Activated CD4-positive, alpha-beta T cell treated with anti-CD3 and anti-CD28 coated beads, Interleukin-2, amount 10 ng/mL, durations not matched to agents 7 days and 5 days (primary cell): ENCODE measurements around the gene COL8A2. TPM values are rescaled to one million over a fixed set of nuclear protein-coding genes. Genes with fewer than 3 reads are reported as not detected.

Experiments
- CTCF ChIA-PET: fragments of 350-600 bp; sonication (Branson Sonifier 250); formaldehyde crosslinking; loops from one replicate; lab custom pipeline; 2021; ENCODE audit warnings: antibody characterized with exemption; lab: Charles Lee
- POLR2A ChIA-PET: fragments of 350-600 bp; sonication (Branson Sonifier 250); formaldehyde crosslinking; loops from one replicate; lab custom pipeline; 2021; ENCODE audit warnings: antibody characterized with exemption; lab: Charles Lee
- DNase-seq: peaks from one replicate; pipeline ENCODE4 v3.0.0-alpha.2; 2020
- H3K27ac Mint-ChIP-seq: one replicate; pipeline ENCODE4 v1.8.0; 2021; ENCODE audit warnings: mild to moderate bottlenecking, moderate library complexity, mixed read lengths
- H3K27me3 Mint-ChIP-seq: one replicate; pipeline ENCODE4 v1.8.0; 2021; ENCODE audit warnings: mixed read lengths
- H3K36me3 Mint-ChIP-seq: one replicate; pipeline ENCODE4 v1.8.0; 2021; ENCODE audit warnings: low read depth, mixed read lengths
- H3K4me1 Mint-ChIP-seq: one replicate; pipeline ENCODE4 v1.8.0; 2021; ENCODE audit warnings: mixed read lengths
- H3K4me3 Mint-ChIP-seq: one replicate; pipeline ENCODE4 v1.8.0; 2021; ENCODE audit warnings: mild to moderate bottlenecking, moderate library complexity, mixed read lengths
- H3K9me3 Mint-ChIP-seq: one replicate; pipeline ENCODE4 v1.8.0; 2021; ENCODE audit warnings: mixed read lengths
- total RNA-seq, 2 experiments: library from RNA; stranded (reverse); gene quantifications; one replicate each; pipeline ENCODE4 v1.2.3, GENCODE V29; 2021

COL8A2 gene
- total RNA-seq, 2 experiments from 2014 or later, result not detected

DNA sequence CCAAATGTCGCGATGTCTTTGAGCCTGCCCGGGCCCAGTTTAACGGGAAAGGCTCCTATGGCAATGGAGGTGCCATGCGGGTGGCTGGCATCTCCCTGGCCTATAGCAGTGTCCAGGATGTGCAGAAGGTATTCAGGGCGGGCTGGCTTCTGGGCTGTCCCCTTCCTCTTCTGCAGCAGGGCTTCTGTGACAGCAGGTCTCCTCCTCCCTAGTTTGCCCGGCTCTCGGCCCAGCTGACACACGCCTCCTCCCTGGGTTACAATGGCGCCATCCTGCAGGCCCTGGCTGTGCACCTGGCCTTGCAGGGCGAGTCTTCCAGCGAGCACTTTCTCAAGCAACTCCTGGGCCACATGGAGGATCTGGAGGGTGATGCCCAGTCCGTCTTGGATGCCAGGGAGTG lies 33.3 kb downstream of the COL8A2 start:
- Mint-ChIP-seq H3K36me3 (peaks cover 17% of the 10 kb centered on the region), H3K27ac (no peak overlapping the region), H3K27me3 (no peaks in the 10 kb centered on the region), H3K4me3 (no peak overlapping the region), H3K4me1 (peaks cover 16% of the 10 kb centered on the region), H3K9me3 (no peaks in the 10 kb centered on the region)
- CTCF ChIA-PET, result no interaction called here
- DNase-seq, result no peak
- POLR2A ChIA-PET, result no interaction called here

DNA sequence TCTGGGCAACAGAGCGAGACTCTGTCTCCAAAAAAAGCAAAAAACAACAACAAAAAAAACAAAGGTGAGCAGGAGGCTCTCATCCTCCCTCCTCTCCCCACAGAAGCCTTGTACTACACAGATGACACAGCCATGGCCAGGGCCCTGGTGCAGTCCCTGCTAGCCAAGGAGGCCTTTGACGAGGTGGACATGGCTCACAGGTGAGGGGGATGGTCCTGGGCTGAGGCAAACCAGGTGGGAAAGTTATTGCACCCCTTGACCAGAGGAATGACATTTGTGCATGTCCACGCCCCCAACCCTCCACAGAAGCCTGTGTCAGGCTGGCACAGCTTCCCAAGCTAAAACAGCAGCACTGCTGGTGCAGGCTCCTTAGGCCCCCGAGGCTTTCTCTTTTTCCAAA lies 33.9 kb downstream of the COL8A2 start:
- no peak overlapping the region for H3K4me3 Mint-ChIP-seq
- no peak overlapping the region for H3K27ac Mint-ChIP-seq
- DNase-seq, result no peak
- ChIA-PET CTCF (no interaction called here), POLR2A (no interaction called here)
- no peaks in the 10 kb centered on the region for H3K27me3 Mint-ChIP-seq
- H3K9me3 Mint-ChIP-seq, result no peaks in the 10 kb centered on the region
- peaks cover 17% of the 10 kb centered on the region for H3K36me3 Mint-ChIP-seq
- H3K4me1 Mint-ChIP-seq, result peaks cover 16% of the 10 kb centered on the region

DNA sequence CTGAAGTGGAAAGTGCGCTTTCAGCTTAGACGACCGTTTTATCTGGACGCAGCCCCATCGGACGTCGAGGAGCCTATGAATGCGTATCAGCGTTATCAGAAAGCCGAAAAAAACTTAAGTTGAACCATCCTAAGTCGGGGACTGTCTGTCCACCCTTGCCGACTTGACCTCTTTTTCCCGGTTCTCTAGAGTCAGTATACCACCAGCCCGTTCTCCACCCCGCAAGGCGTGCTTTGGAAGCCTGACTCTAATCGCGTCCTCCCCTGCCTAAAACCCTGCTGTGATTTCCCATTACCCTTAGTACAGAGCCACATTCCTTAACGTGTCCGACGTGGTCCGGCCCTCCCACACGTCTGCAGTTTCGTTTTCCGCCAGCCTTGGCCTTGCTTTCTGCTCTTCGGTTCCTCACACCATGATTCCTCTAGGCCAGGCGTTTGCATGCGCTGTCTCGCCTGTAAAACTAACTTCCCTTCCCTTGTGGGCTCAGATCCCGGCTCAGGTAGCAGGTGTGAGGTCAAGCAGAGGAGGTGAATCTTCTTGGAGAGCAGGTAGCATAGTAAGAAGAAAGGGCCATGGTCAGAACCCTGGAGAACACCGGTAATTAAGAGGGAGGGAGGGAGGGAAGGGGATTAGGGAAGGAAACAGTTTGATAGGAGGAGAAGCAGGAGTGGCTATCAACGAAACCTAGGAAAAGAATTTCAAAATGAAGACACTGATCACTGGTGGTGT lies 35.5 kb downstream of the COL8A2 start:
- peaks cover 17% of the 10 kb centered on the region for H3K36me3 Mint-ChIP-seq
- H3K9me3 Mint-ChIP-seq, result no peaks in the 10 kb centered on the region
- ChIA-PET POLR2A (no interaction called here), CTCF (interaction anchor here (0.6 to 0.8 kb wide), 3 partner anchors 15 to 60 kb away, joined by 3 read pairs; partner anchors contain the start of gene TRAPPC3)
- peaks cover 16% of the 10 kb centered on the region for H3K4me1 Mint-ChIP-seq
- peak overlapping the region; percentile 89 for H3K4me3 Mint-ChIP-seq
- peaks cover 6% of the 10 kb centered on the region for H3K27me3 Mint-ChIP-seq
- H3K27ac Mint-ChIP-seq, result peak overlapping the region; percentile 87
- DNase-seq, result peak; percentile 41

DNA sequence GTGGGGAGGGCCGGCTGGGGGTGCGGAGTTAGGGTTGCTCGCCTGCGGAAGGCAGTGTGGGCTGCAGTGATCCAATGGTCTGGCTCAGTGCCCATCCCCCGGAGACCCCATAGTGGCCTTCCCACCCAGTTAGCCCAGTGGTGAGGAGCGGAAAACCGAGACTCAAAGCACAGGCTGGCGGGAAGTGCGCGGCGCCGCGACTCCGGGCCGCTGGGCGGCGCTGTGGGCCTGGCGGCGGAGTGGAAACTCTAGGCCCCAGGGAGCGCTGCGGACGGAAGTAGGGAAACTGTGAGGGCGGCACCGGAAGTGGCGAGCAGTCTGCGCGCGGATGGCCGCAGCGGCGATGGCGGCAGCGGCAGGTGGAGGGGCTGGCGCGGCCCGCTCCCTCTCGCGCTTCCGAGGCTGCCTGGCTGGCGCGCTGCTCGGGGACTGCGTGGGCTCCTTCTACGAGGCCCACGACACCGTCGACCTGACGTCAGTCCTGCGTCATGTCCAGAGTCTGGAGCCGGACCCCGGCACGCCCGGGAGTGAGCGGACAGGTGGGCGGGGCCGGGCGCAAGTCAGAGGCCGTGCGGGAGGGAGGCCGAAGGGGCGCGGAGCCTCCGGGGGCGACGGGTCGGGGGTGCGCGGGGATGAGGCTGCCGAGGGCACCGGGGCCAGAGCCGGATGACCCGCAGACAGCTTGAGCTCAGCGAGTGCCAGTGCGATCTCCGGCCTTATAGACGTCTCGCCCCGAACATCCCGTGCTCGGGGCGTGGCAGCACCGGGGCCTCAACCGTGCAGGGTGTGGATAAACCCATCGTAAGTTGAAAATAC lies 36.2 kb downstream of the COL8A2 start, which contains the start of gene ADPRS:
TSS of gene ADPRS (plus strand) at position 316 of the 816 bp plus-strand sequence. CDS start at position 329, 13 bp downstream.
- Mint-ChIP-seq H3K27ac (peak within 1 kb of the TSS; percentile 87), H3K9me3 (no peaks in the 10 kb centered on the region), H3K4me3 (peak within 1 kb of the TSS; percentile 89), H3K27me3 (peaks cover 9% of the 10 kb centered on the region), H3K36me3 (peaks cover 17% of the 10 kb centered on the region), H3K4me1 (peaks cover 18% of the 10 kb centered on the region)
- ChIA-PET POLR2A (no interaction called here), CTCF (interaction anchor here (0.6 to 0.8 kb wide), 3 partner anchors 16 to 60 kb away, joined by 3 read pairs; partner anchors contain the start of gene TRAPPC3)
- peak; percentile 92 for DNase-seq

DNA sequence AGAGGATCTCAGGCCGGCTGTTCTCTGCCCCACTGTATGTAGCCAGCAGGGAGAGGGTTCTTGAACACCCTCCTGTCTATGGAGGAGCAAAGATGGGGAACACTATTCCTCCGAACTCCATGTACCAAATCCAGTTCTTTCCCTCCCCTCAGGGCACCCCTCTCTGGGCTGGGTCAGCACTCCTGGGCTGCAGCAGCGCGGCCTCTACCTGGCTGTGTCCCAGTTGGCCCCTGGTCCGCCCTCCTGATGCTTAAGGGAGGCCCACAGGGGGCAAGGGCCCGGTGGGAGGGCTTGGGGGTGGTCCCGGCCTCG lies 36.8 kb downstream of the COL8A2 start:
- peaks cover 13% of the 10 kb centered on the region for H3K27me3 Mint-ChIP-seq
- peak overlapping the region; percentile 87 for H3K27ac Mint-ChIP-seq
- no peak for DNase-seq
- peaks cover 18% of the 10 kb centered on the region for H3K4me1 Mint-ChIP-seq
- POLR2A ChIA-PET, result no interaction called here
- H3K4me3 Mint-ChIP-seq, result peak overlapping the region; percentile 89
- H3K9me3 Mint-ChIP-seq, result no peaks in the 10 kb centered on the region
- H3K36me3 Mint-ChIP-seq, result peaks cover 13% of the 10 kb centered on the region
- CTCF ChIA-PET, result no interaction called here

DNA sequence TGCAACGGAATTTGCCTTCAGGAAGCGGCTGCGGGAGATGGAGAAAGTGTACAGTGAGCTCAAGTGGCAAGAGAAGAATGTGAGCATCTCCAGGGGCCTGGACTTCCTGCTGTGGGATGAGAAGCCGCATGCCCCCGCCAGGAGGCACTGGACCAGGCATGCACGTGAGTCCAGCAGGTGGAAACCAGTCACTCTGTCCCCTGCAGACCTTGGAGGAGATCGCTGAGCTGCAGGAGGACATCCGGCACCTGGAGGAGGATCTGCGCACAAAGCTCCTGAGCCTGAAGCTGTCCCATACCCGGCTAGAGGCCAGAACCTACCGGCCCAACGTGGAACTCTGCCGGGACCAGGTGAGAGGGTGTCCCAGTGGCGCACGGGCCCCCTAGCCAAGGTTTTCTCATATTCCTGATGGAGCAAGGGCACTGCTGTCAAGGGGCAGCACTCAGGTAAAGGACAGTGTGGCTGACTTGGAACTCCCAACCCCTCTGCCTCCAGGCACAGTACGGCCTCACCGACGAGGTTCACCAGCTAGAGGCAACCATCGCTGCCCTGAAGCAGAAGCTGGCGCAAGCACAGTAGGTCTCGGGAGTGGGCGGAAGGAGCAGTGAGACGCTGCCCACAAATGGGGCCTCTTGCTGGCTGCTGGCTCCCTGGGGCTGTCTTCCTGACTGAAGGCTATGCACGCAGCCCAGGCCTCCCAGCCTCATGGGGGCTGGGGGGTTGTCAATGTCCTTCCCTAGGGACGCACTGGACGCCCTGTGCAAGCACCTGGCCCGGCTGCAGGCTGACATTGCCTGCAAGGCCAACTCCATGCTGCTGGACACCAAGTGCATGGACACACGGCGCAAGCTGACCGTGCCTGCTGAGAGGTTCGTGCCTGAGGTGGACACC lies 37.5 kb downstream of the COL8A2 start:
- peaks cover 18% of the 10 kb centered on the region for H3K4me1 Mint-ChIP-seq
- peak overlapping the region; percentile 69 for H3K27ac Mint-ChIP-seq
- no peaks in the 10 kb centered on the region for H3K9me3 Mint-ChIP-seq
- peak overlapping the region; percentile 53 for H3K4me3 Mint-ChIP-seq
- H3K27me3 Mint-ChIP-seq, result peaks cover 17% of the 10 kb centered on the region
- no peak for DNase-seq
- ChIA-PET POLR2A (no interaction called here), CTCF (interaction anchor here (1.4 to 2.1 kb wide), 2 partner anchors 47 to 429 kb away, joined by 3 to 5 read pairs; no protein-coding TSS in a partner anchor)
- H3K36me3 Mint-ChIP-seq, result peaks cover 10% of the 10 kb centered on the region

DNA sequence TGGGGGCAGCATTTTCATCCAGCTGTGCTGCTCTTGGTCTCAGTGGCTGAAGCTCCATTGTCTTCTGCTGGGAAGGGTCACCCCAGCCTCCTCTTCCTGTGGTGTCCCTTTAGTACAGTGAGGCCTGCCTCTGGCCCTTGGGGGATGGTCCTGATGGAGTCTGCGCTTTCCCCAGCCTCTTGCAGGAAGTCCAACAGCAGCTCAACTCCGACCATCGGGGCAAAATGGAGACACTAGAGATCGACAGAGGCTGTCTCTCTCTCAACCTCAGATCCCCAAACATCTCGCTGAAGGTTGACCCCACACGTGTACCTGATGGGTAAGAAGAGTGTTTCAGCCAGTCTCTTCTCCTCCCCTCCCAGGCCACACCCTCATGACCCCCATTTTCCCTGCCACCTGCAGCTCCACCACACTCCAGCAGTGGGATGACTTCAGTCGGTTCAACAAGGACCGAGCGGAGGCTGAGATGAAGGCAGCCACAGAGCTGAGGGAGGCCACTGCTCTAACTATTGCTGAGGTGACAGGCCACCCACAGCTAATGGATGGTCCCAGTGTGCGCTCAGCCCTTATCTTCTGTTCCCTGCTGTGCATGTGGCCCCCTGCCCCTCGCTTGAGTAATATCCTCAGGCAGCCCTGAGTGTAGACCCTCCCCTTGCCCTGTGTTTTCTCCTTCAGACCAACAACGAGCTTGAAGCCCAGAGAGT lies 38.3 kb downstream of the COL8A2 start:
- no peaks in the 10 kb centered on the region for H3K9me3 Mint-ChIP-seq
- peaks cover 8% of the 10 kb centered on the region for H3K36me3 Mint-ChIP-seq
- H3K4me1 Mint-ChIP-seq, result peaks cover 18% of the 10 kb centered on the region
- H3K27ac Mint-ChIP-seq, result peak overlapping the region; percentile 69
- ChIA-PET POLR2A (interaction anchor here (0.6 kb wide), 1 partner anchor 20 kb away, joined by 3 read pairs; no protein-coding TSS in a partner anchor), CTCF (interaction anchor here (0.6 to 2.1 kb wide), 6 partner anchors 19 to 430 kb away, joined by 3 to 5 read pairs (median 3); partner anchors contain the start of gene TRAPPC3)
- H3K27me3 Mint-ChIP-seq, result peaks cover 25% of the 10 kb centered on the region
- H3K4me3 Mint-ChIP-seq, result peak overlapping the region; percentile 53
- DNase-seq, result no peak

DNA sequence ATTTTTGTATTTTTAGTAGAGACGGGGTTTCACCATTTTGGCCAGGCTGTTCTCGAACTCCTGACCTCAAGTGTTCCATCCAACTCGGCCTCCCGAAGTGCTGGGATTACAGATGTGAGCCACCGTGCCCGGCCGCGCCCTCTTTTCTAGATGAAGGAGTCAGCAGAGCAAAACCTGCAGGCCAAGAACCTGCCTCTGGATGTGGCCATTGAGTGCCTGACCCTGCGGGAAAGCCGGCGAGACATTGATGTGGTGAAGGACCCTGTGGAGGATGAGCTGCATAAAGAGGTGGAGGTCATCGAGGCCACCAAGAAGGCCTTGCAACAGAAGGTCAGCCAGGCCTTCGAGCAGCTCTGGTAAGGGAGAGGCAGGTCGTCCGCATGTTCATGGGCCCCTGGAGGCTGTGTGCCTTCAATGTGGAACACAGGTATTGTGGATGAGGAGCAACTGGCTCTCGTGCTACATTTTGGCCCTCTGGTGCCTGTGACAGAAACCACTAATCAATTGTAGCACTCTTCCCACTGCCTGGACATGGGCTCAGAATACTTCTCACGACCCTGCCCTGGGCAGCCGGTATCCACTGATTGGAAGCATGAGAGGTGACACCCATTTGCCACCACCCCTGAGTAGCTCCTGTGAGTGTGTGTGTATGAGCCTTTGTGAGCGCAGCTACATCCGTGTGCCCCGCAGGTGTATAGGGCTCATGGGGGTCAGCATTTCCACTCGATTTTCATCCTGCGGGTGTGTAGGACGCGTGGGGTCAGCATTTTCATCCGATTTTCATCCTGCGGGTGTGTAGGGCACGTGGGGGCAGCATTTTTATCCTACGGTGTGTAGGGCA lies 39.1 kb downstream of the COL8A2 start:
- POLR2A ChIA-PET, result interaction anchor here (0.6 kb wide), 2 partner anchors 21 to 163 kb away, joined by 3 to 4 read pairs; no protein-coding TSS in a partner anchor
- no peak for DNase-seq

DNA sequence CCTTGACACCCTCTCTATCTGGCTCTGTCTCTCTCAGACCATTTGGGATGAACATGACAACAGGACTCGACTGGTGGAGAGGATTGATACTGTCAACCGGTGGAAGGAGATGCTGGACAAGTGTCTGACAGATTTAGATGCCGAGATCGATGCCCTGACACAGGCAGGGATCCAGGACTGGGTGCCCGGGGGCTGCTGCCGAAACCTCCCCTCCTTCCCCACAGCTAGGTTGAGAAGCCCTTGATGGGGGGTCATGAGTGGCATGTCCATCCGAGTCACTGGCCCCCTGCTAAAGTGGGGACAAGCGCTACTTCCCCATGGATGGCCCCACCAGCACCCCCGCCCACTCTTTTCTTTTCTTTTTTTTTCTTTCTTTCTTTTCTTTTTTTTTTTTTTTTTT lies 39.9 kb downstream of the COL8A2 start:
- Mint-ChIP-seq H3K27ac (no peak overlapping the region), H3K4me3 (no peak overlapping the region), H3K36me3 (peaks cover 4% of the 10 kb centered on the region), H3K27me3 (peaks cover 37% of the 10 kb centered on the region), H3K9me3 (no peaks in the 10 kb centered on the region), H3K4me1 (peaks cover 12% of the 10 kb centered on the region)
- ChIA-PET CTCF (interaction anchor here (1.3 kb wide), 1 partner anchor 18 kb away, joined by 3 read pairs; no protein-coding TSS in a partner anchor), POLR2A (no interaction called here)
- DNase-seq, result no peak

More for the DNA sequence above, 39.1 kb downstream of the COL8A2 start:
- Mint-ChIP-seq H3K4me3 (no peak overlapping the region), H3K4me1 (peaks cover 14% of the 10 kb centered on the region), H3K9me3 (no peaks in the 10 kb centered on the region), H3K27me3 (peaks cover 29% of the 10 kb centered on the region), H3K27ac (no peak overlapping the region), H3K36me3 (peaks cover 4% of the 10 kb centered on the region)
- CTCF ChIA-PET, result interaction anchor here (1.1 to 2.1 kb wide), 5 partner anchors 18 to 430 kb away, joined by 3 to 5 read pairs (median 3); partner anchors contain the start of gene TRAPPC3

DNA sequence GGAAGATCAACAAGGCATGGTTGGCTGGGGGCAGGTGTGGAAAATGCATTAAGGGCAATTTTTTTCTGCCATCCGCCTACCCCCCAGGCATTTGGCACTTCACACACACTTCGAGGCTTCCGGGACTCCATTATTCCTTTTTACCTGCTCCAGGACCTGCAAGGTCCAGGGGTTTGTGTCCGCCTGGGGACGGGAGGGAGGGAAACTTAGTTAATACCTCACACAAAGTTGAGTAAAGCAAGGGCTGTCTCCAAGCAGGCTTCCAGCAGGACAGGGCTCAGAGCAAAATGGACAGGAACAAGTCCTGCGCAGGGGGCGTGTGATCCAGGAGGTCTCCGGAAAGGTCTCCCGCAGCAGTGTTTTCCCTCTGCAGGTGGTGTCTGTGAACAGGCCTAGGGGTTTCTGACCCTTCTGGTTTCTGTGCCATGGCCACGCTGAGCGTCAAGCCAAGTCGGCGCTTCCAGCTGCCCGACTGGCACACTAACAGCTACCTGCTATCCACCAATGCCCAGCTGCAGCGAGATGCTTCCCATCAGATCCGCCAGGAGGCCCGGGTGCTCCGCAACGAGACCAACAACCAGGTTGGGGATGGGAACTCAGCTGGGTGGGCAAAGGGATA lies 40.4 kb downstream of the COL8A2 start:
- no peak for DNase-seq
- H3K4me1 Mint-ChIP-seq, result peaks cover 7% of the 10 kb centered on the region
- CTCF ChIA-PET, result no interaction called here
- POLR2A ChIA-PET, result no interaction called here
- no peaks in the 10 kb centered on the region for H3K9me3 Mint-ChIP-seq
- H3K27me3 Mint-ChIP-seq, result peaks cover 38% of the 10 kb centered on the region
- H3K4me3 Mint-ChIP-seq, result no peak overlapping the region
- H3K27ac Mint-ChIP-seq, result no peak overlapping the region
- H3K36me3 Mint-ChIP-seq, result peaks cover 2% of the 10 kb centered on the region
